Dedifferentiated amniotic fluid mesenchymal stem cell (primary cell): Measurements from ENCODE around the gene CD83.
A peak's percentile ranks its signal among the peaks of the same experiment; 100 is the strongest.
"Not testable (repeated sequence)": the region's sequence is repeated elsewhere in the genome, so short reads cannot be mapped to it uniquely, and the experiment has no call there.

Experiments
- DNase-seq: peaks from one replicate; pipeline ENCODE4 v3.0.0-alpha.2; 2016; ENCODE audit errors: extremely low spot score

Gene CD83, protein sequence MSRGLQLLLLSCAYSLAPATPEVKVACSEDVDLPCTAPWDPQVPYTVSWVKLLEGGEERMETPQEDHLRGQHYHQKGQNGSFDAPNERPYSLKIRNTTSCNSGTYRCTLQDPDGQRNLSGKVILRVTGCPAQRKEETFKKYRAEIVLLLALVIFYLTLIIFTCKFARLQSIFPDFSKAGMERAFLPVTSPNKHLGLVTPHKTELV

DNA sequence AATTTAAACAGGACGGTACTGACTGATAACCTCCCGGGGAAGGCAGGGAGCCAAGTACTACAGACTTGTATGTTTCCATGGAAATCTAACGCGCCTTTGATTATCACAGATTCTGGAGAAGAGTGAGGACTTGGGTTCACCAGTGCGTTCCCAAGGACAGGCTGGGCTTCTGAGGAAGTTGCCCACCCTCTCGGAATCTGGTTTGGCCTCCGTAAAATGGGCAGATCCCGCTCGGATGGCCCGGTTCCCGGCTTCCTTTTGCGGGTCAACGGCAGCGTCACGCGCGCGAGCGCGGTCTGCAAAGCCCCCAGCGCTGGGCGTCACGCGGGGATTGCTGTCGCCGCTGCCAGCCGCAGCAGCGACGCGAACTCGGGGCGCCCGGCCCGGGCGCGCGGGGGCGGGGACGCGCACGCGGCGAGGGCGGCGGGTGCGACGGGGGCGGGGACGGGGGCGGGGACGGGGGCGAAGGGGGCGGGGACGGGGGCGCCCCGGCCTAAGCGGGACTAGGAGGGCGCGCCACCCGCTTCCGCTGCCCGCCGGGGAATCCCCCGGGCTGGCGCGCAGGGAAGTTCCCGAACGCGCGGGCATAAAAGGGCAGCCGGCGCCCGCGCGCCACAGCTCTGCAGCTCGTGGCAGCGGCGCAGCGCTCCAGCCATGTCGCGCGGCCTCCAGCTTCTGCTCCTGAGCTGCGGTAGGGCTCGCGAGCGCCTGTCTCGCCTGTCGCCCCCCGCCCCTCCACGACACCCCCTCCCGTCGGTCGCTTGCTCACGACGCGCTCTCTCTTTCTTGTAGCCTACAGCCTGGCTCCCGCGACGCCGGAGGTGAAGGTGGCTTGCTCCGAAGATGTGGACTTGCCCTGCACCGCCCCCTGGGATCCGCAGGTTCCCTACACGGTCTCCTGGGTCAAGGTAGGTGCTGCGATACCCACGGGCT is at the start of gene CD83:
TSS of gene CD83 (plus strand) at position 615 of the 933 bp plus-strand sequence. CDS start at position 655, 40 bp downstream.
- DNase-seq = no peak

DNA sequence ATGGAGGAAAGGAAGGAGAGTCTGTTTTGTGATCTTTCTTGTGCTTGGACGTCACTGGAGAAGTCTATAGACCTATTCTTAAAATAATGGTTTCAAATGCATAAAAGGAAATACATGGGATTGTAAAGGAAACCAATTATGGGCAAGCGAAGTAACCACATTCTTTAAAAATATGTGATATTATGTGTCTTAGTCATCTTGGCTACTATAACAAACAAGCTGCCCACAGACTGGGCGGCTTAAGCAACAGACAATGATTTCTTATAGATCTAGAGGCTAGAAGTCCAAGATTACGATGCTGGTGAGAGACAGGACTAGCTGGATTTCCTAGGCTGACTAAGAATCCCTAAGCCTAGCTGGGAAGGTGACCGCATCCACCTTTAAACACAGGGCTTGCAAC is 49.4 kb upstream of the CD83 start:
- peak; percentile 60 for DNase-seq

DNA sequence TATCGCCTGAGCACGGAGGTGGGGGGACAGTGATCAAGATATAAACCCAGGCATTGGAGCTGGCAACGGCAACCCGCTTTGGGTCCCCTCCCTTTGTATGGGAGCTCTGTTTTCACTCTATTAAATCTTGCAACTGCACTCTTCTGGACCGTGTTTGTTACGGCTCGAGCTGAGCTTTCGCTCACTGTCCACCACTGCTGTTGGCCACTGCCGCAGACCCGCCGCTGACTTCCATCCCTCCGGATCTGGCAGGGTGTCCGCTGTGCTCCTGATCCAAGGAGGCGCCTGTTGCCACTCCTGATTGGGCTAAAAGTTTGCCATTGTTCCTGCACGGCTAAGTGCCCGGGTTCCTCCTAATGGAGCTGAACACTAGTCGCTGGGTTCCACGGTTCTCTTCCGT is 48.9 kb upstream of the CD83 start:
- DNase-seq = no peak

DNA sequence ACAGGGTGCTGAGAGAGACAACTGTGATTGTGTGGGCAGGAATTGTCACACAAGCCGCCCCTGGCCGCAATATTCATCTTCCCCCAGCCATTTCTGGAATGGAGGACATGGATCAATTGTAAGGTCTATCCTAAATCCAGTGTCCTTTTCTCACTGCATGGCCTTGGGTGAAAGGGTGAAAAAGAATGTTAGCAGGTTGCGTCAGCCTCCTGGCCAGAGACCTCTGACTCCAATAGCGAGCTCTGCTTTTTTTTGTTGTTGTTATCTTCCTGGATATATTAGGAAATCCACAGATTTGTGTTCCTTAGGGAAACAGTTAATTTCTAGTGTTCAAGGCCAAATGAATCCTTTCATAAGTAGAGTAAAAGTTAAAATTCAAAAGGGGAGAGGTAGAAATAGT is 47.1 kb upstream of the CD83 start:
- DNase-seq = no peak

DNA sequence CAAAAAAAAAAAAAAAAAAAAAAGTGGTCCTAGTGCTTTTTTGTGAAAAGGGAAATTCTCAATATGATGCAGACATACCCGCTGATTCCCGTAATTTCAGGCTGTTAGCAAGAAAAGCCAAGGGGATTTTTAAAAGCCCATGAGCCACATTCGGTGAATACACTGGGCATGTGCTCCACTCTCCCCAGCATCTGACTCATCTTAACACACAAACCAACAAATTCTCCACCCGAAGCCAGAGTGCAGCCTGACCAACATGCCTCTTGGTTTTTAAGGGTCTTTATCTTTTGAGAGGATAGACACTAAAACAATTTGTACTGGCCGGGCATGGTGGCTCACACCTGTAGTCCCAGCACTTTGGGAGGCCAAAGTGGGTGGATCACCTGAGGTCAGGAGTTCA is 45.5 kb upstream of the CD83 start:
- no peak for DNase-seq

DNA sequence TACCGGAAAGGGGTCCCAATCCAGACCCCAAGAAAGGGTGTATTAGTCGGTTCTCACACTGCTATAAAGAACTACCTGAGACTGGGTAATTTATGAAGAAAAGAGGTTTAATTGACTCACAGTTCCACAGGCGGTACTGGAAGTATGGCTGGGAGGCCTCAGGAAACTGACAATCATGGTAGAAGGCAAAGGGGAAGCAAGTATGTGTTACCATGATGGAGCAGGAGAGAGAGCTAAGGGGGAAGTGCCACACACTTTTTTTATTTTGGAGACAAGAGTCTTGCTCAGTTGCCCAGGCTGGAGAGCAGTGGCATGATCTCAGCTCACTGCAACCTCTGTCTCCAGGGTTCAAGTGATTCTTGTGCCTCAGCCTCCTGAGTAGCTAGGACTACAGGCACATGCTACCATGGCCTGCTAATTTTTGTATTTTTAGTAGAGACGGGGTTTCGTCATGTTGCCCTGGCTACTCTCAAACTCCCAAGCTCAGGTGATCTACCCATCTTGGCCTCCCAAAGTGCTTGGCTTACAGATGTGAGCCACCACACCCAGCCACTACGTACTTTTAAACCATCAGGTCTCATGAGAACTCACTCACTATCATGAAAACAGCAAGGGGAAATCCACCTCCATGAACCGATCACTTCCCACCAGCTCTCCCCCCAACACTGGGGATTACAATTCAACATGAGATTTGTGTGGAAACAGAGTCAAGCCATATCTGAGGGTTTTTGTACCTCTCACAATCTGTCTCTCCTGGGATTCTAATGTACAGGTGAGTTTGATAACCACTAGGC is 43.8 kb upstream of the CD83 start:
- not testable (repeated sequence) for DNase-seq

DNA sequence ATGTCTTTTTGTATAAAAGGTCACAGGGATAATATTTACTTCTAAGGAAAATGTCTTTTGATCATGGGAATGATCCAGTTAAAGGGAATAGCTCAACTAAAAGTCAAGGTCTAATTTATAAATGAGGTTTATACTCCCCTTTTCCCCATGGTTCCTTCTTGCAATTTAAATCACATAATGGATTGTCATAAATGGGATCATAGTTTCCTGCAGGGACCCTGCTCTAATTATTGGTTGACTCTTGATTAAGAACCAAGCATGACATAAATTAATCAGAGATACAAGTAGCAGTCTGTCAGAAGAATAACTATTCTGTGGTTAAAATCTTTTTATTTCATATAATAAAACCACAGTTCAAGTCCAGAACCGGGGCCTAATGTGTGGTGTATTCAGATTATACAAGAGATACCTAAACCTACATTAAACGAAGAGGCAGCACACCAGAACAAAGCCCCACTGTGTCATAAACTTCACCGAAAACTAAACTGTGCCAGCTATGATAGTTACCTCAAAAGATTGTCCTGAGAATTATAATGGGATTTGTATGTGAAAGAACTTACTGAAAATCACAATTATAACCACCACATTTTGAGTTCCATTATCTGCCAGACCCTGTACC is 43.0 kb upstream of the CD83 start:
- no peak for DNase-seq

DNA sequence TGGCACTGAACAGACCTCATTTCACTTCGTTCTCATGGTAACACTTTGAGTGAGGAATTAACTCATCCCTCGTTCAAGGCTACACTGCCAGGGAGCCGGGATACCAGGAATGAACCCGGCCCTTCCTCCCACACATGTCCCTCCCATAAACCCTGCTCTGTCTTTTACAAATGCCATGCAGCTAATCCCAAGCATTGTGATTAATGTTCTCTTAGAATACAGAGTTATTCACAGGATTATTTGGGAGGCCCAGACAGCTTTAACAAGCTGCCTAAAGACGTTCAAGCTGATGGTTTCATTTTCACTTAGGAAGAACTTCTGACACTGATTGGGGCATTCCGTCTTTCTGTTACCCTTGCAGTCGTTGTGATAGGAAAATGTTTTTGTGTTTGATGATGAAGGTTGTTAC is 42.5 kb upstream of the CD83 start:
- DNase-seq = peak; percentile 17

DNA sequence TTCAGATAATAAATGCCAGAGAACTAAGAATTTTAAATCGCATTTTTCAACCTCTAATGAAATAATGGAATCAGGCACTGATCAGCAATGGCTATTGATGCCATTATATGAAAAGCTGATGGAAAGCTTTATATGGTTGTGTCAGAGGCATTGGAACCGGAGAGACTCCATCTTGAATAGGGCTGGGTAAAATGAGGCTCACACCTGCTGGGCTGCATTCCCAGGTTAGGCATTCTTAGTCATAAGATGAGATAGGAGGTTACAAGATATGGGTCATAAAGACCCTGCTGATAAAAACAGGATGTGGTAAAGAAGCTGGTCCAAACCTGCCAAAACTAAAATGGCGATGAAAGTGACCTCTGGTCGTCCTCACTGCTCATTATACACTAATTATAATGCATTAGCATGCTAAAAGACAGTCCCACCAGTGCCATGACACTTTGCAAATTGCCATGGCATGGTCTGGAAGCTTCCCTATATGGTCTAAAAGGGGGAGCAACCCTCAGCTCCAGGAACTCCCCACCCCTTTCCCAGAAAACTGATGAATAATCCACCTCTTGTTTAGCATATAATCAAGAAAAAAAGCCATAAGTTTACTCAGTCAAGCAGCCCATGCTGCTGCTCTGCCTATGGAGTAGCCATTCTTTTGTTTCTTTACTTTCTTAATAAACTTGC is 40.2 kb upstream of the CD83 start:
- no peak for DNase-seq

DNA sequence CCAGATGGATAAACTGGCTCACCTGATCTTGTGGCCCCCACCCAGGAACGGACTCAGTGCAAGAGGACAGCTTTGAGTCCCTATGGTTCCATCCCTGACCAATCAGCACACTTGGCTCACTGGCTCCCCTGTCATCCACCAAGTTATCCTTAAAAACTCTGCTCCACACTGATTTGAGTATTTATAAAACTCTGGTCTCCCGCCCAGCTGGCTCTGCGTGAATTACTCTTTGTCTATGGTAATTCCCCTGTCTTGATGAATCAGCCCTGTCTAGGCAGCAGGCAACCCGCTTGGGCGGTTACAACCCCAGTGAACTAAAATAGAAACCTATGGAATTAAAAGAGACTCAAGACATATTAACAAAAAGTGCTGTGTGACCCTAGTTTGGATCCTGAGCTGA is 38.1 kb upstream of the CD83 start:
- DNase-seq = no peak

DNA sequence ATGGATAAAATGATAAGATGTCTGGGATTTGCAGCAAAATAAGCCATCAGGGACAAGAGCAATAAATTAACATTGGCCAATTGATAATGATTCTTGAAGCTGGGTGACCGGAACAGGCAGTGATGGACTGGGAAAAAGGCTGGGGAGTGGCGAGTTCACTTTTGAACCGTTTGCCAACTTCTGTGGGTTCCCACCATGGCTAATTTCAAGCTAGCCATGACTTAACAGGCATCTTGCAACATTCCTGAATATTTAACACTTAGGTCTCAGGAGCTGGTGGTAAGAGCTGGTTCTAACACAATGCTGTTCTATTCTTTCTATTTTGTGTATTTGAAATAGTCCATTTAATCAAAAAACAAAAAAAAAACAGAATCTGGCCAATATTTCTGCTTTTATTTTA is 37.6 kb upstream of the CD83 start:
- DNase-seq = no peak

DNA sequence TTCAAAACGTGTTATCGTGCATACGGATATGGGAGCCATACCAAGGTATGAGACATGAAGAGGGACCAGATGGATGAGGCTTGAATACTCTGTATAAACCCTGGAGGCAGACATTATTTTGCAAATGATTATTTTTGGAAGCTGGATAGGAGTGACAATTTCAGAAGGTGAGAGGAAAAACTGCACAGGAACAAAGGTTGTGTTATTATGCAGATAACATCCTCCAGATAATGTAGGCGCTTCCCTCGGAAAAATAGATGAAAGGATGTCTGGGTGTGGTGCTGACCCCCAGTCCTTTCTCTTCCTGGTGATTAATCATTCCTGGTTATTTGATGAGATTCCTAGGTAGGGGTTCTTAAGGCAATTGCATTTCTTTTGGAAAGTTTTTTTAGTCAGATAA is 36.4 kb upstream of the CD83 start:
- DNase-seq = no peak

DNA sequence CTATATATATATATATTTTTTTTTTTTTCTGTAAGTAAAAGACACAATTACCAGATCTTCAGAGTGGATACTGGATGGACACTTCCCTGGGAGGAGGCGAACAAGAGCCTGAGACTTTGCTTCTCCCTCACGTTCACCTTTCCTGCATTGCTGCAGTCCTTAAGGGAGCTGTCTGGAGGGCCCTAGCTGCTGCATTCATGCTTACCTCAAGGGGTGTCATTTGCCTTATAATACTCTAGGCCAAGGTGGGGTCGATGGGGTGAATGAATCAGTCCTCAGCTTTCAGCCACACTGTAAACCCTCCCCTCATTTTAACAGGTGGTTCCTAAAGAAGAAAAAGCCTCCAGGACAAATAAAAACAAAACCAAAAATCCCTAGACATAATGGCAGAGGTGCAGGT is 34.8 kb upstream of the CD83 start:
- DNase-seq = no peak

DNA sequence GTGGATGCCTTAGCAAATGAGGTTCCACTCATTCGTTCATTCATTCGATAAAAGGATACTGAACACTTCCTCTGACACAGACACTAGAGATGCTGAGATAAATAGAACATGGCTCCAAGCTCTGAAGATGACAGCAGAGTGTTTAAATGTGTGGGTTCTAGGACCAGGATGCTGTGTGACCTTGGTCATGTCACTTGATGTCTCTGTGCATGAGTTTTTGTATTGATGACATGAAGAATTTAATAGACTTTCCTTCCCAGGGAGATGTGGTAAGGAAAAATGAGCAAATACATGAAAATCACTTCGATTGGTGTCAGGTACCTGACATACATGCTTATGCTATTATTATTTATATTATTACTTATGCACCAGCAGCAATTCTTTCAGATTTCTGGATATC is 34.3 kb upstream of the CD83 start:
- DNase-seq = no peak

DNA sequence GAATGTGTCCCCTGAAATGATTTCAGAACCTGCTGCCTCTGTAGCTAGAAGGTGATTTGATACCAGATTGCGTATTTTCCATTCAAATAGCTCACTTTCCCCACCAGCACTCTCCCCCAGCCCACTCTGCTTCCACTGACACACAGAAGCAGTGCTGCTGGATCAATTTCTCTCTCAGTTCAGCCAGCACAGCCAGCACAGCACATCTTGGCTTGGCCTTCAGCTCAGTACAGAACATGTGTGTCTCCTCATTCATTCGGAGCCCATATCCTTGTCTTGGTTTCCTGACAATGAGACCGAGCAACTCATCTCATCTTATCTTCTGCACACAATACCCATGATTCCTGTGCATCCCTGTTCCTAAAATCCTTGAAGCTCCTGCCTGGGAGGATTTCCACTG is 33.8 kb upstream of the CD83 start:
- DNase-seq = no peak

DNA sequence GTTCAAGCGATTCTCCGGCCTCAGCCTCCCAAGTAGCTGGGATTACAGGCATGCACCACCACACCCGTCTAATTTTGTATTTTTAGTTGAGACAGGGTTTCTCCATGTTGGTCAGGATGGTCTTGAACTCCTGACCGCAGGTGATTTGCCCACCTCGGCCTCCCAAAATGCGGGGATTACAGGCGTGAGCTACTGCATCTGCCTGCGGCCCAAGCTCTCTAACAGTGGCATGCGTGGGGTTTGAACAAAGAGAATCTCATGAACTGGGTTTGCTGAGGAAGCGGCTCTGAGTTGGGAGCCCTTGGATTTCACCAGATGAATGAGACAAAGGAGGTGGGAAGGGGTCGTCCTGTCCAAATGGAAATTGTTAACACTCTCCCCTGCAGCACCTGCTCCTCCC is 33.2 kb upstream of the CD83 start:
- no peak for DNase-seq

DNA sequence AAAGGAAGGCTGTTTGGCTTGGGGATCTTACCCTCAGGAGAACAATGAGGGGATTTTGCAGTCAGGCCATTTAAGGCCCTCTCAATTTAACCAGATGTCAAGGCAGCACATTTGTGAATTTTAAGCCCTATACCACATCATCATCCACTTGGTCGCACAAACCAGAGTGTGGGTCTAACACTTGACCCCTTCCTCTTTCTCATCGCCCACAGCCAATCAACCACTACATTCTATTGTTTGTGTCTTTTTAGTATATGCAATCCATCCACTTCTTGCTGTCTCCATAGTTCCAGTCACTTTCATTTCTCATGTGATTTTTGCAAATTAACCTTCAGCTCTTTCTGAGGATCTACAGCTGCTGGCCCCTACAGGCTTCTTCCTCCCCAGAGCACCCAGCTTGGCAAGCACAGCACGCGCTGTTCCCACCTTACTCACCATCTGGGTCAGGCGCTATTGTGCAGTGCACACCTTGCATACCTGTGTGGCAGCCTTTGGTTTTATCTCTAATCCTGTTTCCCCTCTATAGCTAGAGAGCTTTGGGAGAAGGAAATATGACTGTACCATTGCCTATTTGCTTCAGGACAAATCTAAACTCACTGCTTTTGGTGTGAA is 32.3 kb upstream of the CD83 start:
- no peak for DNase-seq

DNA sequence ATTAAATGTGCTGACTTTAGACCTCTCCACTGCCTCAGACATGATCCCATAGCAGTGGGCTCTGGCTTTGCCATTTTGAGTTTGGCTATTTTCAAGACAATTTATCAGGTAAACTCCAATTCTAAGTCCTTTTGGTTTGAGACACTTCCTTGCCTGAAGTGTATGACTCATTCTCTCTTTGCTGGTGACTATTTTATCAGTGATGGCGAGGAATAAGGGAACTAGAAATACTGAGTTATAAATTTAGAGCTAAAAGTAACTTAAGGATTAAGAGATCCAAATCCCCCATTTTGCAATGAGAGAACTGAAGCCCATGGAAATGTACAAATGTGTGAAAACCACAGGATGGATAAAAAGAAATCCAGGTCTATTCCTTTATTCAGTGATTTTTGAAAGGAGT is 30.9 kb upstream of the CD83 start:
- DNase-seq = no peak

DNA sequence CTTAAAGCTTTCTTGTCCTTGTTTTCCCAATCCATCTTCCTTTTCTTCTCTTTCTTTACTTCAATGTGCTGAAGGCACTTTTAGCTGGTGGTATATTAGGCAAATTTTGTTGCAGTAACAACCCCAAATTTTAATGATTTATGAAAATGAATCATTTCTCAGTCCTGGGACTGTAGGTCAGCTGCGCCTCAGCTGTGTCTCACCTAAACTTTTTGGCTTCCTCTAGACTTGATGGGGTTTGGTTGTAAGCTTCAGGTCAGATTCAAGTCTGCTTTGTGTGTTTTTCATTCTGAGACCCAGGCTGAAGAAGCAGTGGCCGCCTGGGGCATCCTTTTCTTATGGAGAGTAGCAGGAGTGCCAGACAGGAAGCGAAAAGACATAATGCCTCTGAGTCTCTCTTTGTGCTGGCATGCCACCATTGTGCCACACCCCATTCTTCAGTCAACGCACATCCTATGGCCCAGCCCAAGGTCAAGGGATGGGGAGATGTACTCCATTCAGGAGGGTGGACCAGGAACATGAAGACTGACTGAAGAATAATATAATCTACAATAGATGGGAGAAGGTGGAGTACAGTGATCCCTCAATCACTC is 28.9 kb upstream of the CD83 start:
- DNase-seq = no peak

DNA sequence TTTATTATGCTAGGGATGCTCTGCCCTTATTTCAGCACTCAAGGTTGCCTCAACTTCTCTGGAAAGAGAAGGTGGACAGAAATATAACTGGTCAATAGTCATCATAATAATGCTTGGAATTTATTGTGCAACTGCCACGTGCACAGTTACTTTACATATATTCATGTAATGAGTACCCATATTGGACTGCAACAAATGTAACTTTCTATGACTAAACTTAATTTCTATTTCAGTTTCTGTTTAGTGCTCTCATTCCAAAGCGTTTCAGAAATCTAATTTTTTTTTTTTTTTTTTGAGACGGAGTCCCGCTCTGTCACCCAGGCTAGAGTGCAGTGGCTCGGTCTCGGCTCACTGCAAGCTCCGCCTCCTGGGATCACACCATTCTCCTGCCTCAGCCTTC is 28.3 kb upstream of the CD83 start:
- DNase-seq = no peak
